CD4-positive, alpha-beta T cell treated with Interleukin-15 for 1 hour (primary cell): ENCODE results near the gene C16orf89.
"Not testable (repeated sequence)": the region's sequence is repeated elsewhere in the genome, so short reads cannot be mapped to it uniquely, and the experiment has no call there.

Experiments used
- DNase-seq: peaks from one replicate; pipeline ENCODE4 v3.0.0-alpha.2; 2020

The C16orf89 gene

GRCh38 chr16:5084099-5084731, 18.5 kb upstream of the C16orf89 start:
- not testable (repeated sequence) for DNase-seq

- DNase-seq = not testable (repeated sequence)
These were observed 17.9 kb upstream of the C16orf89 start for GRCh38 chr16:5083646-5084045.

- not testable (repeated sequence) for DNase-seq
These were observed 15.2 kb upstream of the C16orf89 start for GRCh38 chr16:5080996-5081395.

DNA sequence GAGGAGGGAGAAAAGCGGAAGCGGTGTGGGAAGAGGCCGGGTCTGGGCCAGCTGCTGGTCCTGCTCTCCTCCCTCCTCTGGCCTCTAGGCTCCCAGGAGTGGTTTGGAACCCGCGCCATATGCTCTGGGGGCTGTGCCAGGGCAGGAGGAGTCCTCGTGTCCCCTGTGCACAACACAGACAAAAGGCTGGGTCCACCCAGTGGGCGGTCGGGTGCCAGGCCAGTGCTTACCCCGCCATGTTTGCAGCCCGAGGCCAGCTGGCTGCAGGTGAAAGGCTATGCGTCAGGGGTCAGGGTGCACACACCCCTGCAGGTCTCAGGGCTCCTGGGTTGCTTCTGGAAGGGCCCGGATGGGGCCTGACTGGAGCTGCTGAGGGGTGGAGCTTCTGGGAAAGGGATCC, 14.7 kb upstream of the C16orf89 start:
- not testable (repeated sequence) for DNase-seq

- DNase-seq = no peak
These were observed 12.9 kb upstream of the C16orf89 start for GRCh38 chr16:5078626-5079025.

DNA sequence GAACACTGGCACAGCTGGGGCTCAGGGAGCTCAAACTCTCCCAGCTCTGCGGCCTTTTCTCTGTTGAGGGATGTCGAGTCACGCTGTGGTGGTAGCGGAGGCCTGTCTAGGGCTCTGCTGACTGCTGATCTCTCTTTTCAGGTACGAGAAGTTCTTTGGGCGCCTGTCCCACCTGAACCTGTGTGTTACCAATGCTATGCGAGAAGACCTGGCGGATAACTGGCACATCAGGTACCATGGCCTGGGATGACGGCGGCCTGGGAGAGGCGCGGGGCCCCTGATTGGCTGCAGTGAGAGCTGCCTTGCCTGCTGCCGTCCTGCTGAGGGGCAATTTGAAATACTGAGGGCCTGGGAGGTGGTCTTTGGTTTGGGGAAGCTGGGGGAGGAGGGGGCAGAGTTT, 11.5 kb upstream of the C16orf89 start:
- DNase-seq = no peak

DNA sequence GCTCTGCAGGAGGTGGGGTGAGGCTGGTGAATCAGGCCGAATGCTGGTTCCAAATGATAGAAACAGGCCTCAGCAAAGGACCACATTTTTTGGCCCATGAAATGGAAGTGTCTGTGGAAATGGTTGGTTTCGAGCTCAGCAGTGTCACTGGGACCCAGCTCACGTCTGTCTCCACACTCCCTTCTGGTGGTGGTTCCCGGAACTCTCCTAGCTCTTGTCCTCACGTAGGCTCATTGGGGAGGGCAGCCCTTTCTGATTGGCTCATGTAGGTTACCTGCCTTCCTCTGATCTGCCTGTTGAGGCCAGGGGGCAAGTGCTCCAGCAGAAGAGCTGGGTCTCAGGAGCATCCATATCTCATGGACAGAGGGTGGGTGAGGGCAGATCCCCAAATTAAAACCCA, 9.9 kb upstream of the C16orf89 start:
- no peak for DNase-seq

- DNase-seq = not testable (repeated sequence)
These were observed 8.0 kb upstream of the C16orf89 start for GRCh38 chr16:5073771-5074170.

DNA sequence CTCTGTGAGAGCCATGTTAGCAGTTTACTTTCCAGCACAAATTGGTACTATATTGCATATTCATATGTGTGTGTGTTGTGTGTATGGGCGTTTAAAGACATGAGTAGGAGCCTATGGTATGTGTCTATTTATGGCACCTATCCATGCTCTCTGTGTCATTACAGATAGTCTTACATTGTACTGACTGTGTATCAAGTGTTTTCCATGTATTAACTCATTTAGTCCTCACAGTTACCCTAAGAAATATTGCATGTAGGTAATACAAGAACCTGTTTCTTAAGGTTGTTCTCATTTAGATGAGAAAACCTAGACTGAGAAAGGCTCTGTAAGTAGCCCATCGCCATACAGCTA, 7.5 kb upstream of the C16orf89 start:
- DNase-seq = no peak

- DNase-seq = no peak
These were observed 6.8 kb upstream of the C16orf89 start for GRCh38 chr16:5072334-5073278.

DNA sequence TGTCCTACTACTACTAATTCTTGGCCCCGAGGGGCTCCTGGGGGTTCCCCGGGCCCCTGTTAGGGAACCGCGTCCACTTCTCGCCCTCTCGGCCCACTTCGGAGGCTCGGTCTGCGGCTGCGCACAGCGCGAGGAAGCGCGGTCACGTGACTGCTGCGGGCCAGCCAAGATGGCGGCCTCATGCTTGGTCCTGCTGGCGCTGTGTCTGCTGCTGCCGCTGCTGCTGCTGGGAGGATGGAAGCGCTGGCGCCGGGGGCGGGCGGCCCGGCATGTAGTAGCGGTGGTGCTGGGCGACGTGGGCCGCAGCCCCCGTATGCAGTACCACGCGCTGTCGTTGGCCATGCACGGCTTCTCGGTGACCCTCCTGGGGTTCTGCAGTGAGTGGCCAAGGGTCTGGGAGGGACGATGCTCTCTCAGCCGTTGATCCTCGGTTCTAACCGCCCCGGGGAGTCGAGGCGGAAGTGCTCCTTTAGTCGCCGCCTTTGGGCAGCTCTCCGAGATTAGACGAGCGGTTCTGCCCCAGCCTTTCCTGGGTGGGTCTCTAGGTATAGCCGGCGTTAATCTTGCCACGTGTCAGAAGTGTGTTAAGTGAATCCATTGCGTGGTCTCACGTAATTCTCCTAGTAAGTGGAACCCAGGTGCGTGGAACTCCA, 6.1 kb upstream of the C16orf89 start, which contains the start of gene ALG1:
Gene ALG1 (plus strand): TSS at position 163 of the 653 bp plus-strand sequence. CDS start 7 bp downstream, at position 170.
- peak; percentile 90 for DNase-seq

GRCh38 chr16:5071341-5071680, 5.6 kb upstream of the C16orf89 start:
- DNase-seq = no peak

DNA sequence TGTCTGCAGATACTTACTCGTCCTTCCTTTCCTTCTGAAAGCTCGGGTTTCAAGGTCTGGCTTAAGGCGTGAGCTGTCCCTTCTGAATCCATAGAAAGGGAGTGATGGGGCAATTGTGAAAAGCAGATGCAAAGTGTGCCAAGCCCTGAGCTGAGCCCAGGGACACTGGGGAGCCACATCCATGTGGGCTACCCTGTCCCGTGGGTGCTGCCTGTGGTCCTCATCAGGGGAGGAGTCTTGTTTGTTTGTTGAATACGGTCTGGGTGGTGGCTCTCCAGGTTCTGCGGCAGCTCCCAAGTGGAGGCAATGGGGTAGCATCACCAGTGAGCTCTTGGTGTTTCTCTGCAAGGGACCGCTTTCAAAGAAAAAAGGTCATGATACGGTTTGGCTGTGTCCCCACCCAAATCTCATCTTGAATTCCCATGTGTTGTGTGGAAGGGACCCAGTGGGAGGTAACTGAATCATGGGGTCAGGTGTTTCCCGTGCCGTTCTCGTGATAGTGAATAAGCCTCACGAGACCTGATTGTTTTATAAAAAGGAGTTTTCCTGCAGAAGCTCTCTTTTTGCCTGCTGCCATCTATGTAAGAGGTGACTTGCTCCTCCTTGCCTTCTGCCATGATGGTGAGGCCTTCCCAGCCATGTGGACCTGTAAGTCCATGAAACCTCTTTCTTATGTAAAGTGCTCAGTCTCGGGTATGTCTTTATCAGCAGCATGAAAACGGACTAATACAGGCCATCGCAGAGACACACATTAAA, 4.9 kb upstream of the C16orf89 start:
- DNase-seq = no peak

DNA sequence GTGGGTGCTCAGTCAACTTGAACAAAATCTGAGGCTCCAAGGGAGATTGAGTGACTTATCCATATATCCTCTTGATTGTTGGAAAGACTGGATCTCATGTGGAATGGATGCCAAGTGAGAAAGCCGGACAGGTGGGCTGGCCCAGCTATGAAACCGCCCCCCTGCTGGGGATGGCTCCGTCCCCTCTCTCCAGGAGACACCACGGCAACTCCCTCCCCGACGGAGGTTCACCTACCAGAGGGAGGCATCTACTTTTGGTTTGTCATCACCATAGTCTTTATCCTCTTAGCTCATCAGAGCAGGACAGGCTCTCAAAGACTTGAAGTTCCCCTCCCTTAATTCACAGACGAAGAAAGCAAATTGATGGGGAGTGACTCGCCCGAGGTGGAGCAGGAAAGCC, 4.1 kb upstream of the C16orf89 start:
- DNase-seq = no peak

DNA sequence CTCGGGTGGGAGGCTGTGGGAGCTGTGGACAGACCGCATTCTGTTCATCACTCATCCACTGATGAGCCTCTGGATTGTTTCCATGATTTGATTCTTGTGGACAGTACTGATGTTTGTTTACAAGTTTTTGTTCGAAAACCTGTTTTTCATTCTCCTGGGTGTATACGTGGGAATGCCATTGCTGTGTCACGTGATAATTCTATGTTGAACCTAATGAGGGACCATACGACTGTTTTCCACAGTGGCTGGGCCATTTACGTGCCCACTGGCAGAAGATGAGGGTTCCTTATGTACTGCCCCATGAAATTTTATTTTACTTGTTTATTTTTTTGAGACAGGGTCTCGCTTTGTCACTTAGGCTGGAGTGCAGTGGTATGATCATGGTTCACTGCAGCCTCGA, 3.3 kb upstream of the C16orf89 start:
- no peak for DNase-seq

GRCh38 chr16:5066511-5066910, 755 bp upstream of the C16orf89 start:
- no peak for DNase-seq

DNA sequence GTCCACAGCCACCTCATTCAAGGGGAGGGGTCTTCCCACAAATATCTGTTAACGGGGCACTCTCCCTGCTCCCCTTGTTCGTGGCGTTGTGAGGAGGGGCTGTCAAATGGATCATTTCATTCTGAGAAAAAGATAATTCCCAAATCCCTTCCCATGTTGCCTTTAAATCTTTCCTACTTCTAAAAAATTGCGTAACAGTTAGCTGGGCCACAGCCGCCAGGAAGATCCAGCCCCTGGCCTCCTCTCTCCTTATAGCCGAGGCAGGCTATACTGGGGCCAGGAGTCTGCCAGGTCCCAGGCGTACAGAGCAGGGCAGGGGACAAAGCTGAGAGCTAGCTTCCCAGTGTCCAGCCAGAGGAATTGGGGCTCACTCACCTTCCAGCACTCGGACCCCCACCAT, 430 bp downstream of the C16orf89 start:
- no peak for DNase-seq

- DNase-seq = no peak
These were observed 841 bp downstream of the C16orf89 start for GRCh38 chr16:5064915-5065314.

DNA sequence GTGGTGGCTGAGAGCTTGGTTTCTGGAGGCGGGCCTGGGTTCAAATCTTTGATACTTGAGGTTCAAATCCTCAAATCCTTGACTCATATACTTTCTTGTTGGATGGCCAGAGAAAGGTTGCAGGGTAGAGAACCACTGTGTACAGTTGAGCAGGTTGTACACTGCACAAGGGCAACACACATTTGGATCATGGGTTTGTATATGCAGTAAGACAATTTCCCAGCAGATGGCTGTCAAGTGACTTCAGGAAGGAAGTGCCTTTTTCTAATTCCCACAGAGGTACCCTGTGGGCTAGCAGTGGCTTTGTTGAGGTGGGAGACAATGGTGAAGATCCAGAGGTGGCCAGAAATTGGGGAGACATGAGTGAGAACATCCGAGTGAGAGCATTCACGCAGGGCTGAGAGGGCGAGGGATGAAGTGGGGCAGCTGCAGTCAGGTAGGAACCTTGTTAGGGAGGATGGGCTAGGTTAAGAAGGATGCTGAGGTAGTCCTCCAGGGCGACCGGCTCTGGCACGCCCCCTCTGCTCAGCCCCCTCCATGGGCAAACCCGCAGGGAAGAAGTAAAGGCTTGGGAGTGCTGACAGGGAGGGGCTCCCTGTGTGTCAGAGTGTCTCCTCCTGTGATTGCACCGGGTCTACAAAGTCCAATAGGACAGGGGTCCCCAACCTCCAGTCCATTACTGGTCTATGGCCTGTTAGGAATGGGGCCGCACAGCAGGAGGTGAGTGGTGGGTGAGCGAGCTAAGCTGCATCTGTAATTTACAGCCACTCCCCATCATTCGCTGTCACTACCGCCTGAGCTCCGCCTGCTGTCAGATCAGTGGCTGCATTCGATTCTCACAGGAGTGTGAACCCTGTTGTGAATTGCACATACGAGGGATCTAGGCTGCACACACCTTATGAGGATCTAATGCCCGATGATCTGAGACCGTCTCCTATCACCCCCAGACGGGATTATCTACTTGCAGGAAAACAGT, 2.7 kb downstream of the C16orf89 start:
- no peak for DNase-seq

- DNase-seq = no peak
These were observed 3.7 kb downstream of the C16orf89 start for GRCh38 chr16:5062051-5062450.

- DNase-seq = no peak
These were observed 5.6 kb downstream of the C16orf89 start for GRCh38 chr16:5060073-5060641.
